Upper lobe of left lung (tissue), 6 donors: ENCODE results near the gene KLHL24. TPM values are rescaled to one million over a fixed set of nuclear protein-coding genes. Genes with fewer than 3 reads are reported as not detected.

Source experiments
- ATAC-seq, 2 donors: fragments of 200-7000 bp; cut with Tn5 transposase; one replicate each; pipeline ENCODE4 v1.9.1; 2022; ENCODE audit warnings: mild to moderate bottlenecking in 2 of 2, moderate library complexity in 2 of 2; ENCODE audit not compliant: low FRiP score in 2 of 2
- DNase-seq, 2 donors: peaks; one replicate each; pipeline ENCODE4 v3.0.0-alpha.2; 2019 to 2020
- H3K27ac ChIP-seq, 4 donors: fragments of 200-600 bp; sonication (generic); one replicate each; pipeline ENCODE4 v1.5.1; 2016 to 2019
- H3K27me3 ChIP-seq, 4 donors: fragments of 200-600 bp; sonication (generic); one replicate each; pipeline ENCODE4 v1.5.1; 2017 to 2019
- H3K36me3 ChIP-seq, 4 donors: fragments of 200-600 bp; sonication (generic); one replicate each; pipeline ENCODE4 v1.5.1; 2016 to 2019
- H3K4me1 ChIP-seq, 4 donors: fragments of 200-600 bp; sonication (generic); one replicate each; pipeline ENCODE4 v1.5.1; 2018 to 2019
- H3K4me3 ChIP-seq, 4 donors: fragments of 200-600 bp; sonication (generic); one replicate each; pipeline ENCODE4 v1.5.1; 2017 to 2019; ENCODE audit warnings: mild to moderate bottlenecking in 2 of 4, moderate library complexity in 1 of 4
- H3K9me3 ChIP-seq, 4 donors: fragments of 200-600 bp; sonication (generic); one replicate each; pipeline ENCODE4 v1.5.1; 2018 to 2019
- EP300 ChIP-seq, 4 donors: sonication (generic); formaldehyde crosslinking; IDR thresholded peaks; one replicate each; pipeline ENCODE4 v1.5.1; 2017; ENCODE audit warnings: antibody characterized with exemption in 4 of 4, control low read depth in 2 of 4
- POLR2A ChIP-seq, 4 donors: fragments of 450-650 bp; IDR thresholded peaks; one replicate each; pipeline ENCODE4 v1.5.1; 2016 to 2017; ENCODE audit warnings: antibody characterized with exemption in 4 of 4, mild to moderate bottlenecking in 2 of 4
- POLR2AphosphoS5 ChIP-seq, 2 donors: sonication (generic); formaldehyde crosslinking; IDR thresholded peaks; one replicate each; pipeline ENCODE4 v1.5.1; 2017; ENCODE audit warnings: antibody characterized with exemption in 2 of 2
- WGBS, 2 donors: methylation state at CpG; one replicate each; pipeline ENCODE4 v1.1.5; 2017 to 2018; 5-methylcytosine and 5-hydroxymethylcytosine counted together
- total RNA-seq, 6 donors: library from RNA; depleted of rRNA in 4 of 6; stranded (reverse); fragments of >200 nt in 4 of 6; gene quantifications; one replicate each; pipeline versions ENCODE4 v1.1.0 to v1.2.1, GENCODE V29; 2016 to 2021
- TF ChIP-seq, protein P1 (sequence below), 6 experiments: fragments of 450-650 bp in 4 of 6; fragments of 200-600 bp in 2 of 6; sonication (generic) in 2 of 6; IDR thresholded peaks; one replicate each; pipeline ENCODE4 v1.5.1; 2016 to 2019; ENCODE audit warnings: antibody characterized with exemption in 6 of 6
- donor health status: DM: no; HTN: no; CAD: no; lungs with moderate emphysema.
- donor health status: DM: no; HTN: yes; CAD: no; lungs with severe emphysema.

KLHL24 gene
- total RNA-seq, 6 donors from 2014 or later: 63.5 to 181 (median 104) TPM

DNA sequence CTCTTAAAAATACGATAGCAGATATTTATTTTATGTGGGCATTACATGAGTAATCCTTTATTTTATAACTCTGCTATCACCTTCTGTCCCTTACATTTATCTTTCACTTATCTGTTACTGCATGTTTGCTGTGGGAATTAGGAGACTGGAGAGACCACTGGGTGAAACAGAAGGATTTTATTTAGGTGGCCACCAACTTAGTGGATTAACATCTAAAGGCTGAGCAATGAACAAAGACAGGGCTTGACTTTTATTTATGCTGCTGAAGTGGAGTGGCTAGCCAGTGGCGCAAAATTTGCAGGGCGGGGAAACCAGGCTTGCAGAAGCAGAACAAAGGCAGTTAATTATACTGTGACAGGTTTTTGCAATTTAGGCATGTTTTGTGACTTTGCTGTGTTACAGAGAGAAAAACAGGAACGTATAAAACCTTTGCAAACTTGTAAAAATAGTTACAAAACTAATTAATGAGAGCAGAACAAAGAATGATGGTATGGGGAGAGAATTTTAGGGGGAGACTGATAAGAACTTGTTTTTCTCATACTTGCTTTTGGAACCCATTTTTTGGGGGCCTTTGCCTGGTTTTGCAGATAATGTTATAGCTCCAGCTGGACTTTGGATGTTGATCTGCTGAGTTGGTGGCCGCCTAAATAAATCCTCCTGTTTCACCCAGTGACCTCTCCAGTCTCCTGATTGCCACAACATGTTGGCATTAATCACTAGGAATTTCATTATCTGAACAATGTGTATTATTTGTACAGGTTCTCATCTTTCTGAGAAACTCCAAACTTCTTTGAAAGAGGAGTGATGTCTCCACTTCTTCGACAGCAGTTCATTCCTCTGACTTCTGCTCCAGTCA lies 18.0 kb downstream of the KLHL24 start:
- 81 to 87% methylated on average over 6 of the region's 6 CpGs for WGBS, 2 donors
- no peak for ATAC-seq

GRCh38 chr3:183654727-183655126 lies 19.3 kb downstream of the KLHL24 start:
- Histone ChIP-seq H3K4me3 (no peak overlapping the region), H3K36me3 (peaks cover 25 to 70% (median 34%) of the 10 kb centered on the region in 4 donors), H3K4me1 (peaks cover 0 to 8% (median 2%) of the 10 kb centered on the region in 4 donors), H3K9me3 (peaks cover 14 to 38% (median 22%) of the 10 kb centered on the region in 4 donors), H3K27me3 (no peaks in the 10 kb centered on the region), H3K27ac (no peak overlapping the region)
- 100% methylated on average over 1 of the region's 1 CpG for WGBS, 2 donors
- no peak for DNase-seq
- ATAC-seq: no peak
- no peak for TF ChIP-seq POLR2AphosphoS5 (IDR thresholded peaks at IDR 0.05)
- TF ChIP-seq, protein P1, sequence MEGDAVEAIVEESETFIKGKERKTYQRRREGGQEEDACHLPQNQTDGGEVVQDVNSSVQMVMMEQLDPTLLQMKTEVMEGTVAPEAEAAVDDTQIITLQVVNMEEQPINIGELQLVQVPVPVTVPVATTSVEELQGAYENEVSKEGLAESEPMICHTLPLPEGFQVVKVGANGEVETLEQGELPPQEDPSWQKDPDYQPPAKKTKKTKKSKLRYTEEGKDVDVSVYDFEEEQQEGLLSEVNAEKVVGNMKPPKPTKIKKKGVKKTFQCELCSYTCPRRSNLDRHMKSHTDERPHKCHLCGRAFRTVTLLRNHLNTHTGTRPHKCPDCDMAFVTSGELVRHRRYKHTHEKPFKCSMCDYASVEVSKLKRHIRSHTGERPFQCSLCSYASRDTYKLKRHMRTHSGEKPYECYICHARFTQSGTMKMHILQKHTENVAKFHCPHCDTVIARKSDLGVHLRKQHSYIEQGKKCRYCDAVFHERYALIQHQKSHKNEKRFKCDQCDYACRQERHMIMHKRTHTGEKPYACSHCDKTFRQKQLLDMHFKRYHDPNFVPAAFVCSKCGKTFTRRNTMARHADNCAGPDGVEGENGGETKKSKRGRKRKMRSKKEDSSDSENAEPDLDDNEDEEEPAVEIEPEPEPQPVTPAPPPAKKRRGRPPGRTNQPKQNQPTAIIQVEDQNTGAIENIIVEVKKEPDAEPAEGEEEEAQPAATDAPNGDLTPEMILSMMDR (IDR thresholded peaks at IDR 0.05): no peak
- no peak for TF ChIP-seq EP300 (IDR thresholded peaks at IDR 0.05)
- no peak for TF ChIP-seq POLR2A (IDR thresholded peaks at IDR 0.05)

More for the DNA sequence above, 18.0 kb downstream of the KLHL24 start:
- peaks cover 0 to under 1% (median 0%) of the 10 kb centered on the region in 4 donors for H3K4me1 ChIP-seq
- no peaks in the 10 kb centered on the region for H3K27me3 ChIP-seq
- no peak for DNase-seq
- peaks cover 24 to 60% (median 27%) of the 10 kb centered on the region in 4 donors for H3K36me3 ChIP-seq
- H3K9me3 ChIP-seq: peaks cover 14 to 38% (median 22%) of the 10 kb centered on the region in 4 donors
- H3K4me3 ChIP-seq: no peak overlapping the region
- TF ChIP-seq, protein P1 (IDR thresholded peaks at IDR 0.05): no peak
- TF ChIP-seq EP300 (IDR thresholded peaks at IDR 0.05): no peak
- no peak for TF ChIP-seq POLR2AphosphoS5 (IDR thresholded peaks at IDR 0.05)
- no peak for TF ChIP-seq POLR2A (IDR thresholded peaks at IDR 0.05)
- no peak overlapping the region for H3K27ac ChIP-seq

DNA sequence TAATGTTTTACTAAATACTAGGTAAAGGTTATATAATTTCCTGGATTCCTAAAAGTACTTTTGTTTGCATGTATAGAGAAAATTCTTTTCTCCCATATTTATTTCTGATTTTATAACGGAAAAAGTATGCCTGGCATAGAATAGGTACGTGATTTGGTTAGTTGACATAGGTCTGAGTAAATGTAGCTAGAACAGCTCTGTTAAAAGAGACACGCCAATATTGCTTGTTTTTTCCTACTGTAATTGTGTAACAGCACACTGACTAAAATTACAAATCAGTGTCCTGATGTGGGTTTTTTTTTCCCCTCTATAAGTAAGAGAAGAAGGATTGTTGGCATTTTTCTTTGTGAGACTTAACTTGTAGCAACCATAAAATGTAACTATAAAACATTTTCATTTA lies 26.7 kb downstream of the KLHL24 start:
- no peak for ATAC-seq
- TF ChIP-seq POLR2A (IDR thresholded peaks at IDR 0.05) (no peak), EP300 (IDR thresholded peaks at IDR 0.05) (no peak), POLR2AphosphoS5 (IDR thresholded peaks at IDR 0.05) (no peak)
- TF ChIP-seq, protein P1 (IDR thresholded peaks at IDR 0.05): no peak
- H3K27ac ChIP-seq: no peak overlapping the region
- no peak for DNase-seq
- H3K27me3 ChIP-seq: no peaks in the 10 kb centered on the region
- peaks cover 15 to 59% (median 37%) of the 10 kb centered on the region in 4 donors for H3K36me3 ChIP-seq
- no peak overlapping the region for H3K4me3 ChIP-seq
- no peaks in the 10 kb centered on the region for H3K9me3 ChIP-seq
- H3K4me1 ChIP-seq: peaks cover 0 to 16% (median 5%) of the 10 kb centered on the region in 4 donors
- 19 to 52% methylated on average over 3 of the region's 3 CpGs for WGBS, 2 donors

DNA sequence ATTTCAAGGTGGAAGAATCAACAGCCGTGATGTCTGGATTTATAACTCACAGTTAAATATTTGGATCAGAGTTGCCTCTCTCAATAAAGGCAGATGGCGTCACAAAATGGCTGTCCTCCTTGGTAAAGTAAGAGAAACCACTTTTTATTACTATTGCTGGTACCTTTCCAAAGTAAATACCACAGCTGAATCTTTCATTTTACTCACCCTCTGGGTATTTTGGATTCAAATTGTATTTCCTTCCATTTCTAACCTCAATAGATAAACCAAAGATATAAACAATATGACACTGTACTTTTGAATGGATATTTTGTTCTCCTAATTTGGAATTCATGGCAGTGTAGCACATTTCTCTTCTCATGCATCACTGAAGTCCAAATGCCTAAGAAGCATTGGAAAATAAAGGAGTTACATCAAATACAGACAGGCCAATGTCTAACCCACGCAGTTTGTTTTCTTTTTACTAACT lies 29.5 kb downstream of the KLHL24 start:
- no peak for DNase-seq
- WGBS, 2 donors: 85 to 93% methylated on average over 3 of the region's 3 CpGs
- no peaks in the 10 kb centered on the region for H3K27me3 ChIP-seq
- TF ChIP-seq POLR2A (IDR thresholded peaks at IDR 0.05) (no peak), EP300 (IDR thresholded peaks at IDR 0.05) (no peak), POLR2AphosphoS5 (IDR thresholded peaks at IDR 0.05) (no peak)
- TF ChIP-seq, protein P1 (IDR thresholded peaks at IDR 0.05): no peak
- no peaks in the 10 kb centered on the region for H3K9me3 ChIP-seq
- no peak for ATAC-seq
- no peak overlapping the region for H3K27ac ChIP-seq
- H3K4me3 ChIP-seq: no peak overlapping the region
- H3K36me3 ChIP-seq: peaks cover 29 to 68% (median 43%) of the 10 kb centered on the region in 4 donors
- peaks cover 0 to 8% (median 3%) of the 10 kb centered on the region in 4 donors for H3K4me1 ChIP-seq
